Measurements from ENCODE around the gene PTK7.

The PTK7 gene

GRCh38 chr6:43127180-43127579 is 51.1 kb downstream of the PTK7 start:
- no peak overlapping the region for H3K4ac ChIP-seq (ENCODE audit: low read length)
- H3K27me3 ChIP-seq (ENCODE audit: control insufficient read depth in 3 of 3, insufficient read depth in 3 of 3, low read depth in 1 of 3, low read length in 3 of 3): no peaks in the 10 kb centered on the region
- no CpG with 5 or more reads among the region's 12 CpGs for WGBS, 2 donors (ENCODE audit: extremely low coverage in 2 of 2, insufficient read length in 2 of 2, insufficient replicate concordance in 1 of 2)
- H3K18ac ChIP-seq (ENCODE audit: low read length): peak overlapping the region; percentile 42
- no peak overlapping the region for H3K9ac ChIP-seq (ENCODE audit: low read depth, low read length, poor library complexity)
- peak overlapping the region; percentile 50 for H2AK5ac ChIP-seq (ENCODE audit: low read depth, low read length)
- H3K27ac ChIP-seq (replicated peaks; ENCODE audit: low read length): no peak overlapping the region
- H2BK5ac ChIP-seq (ENCODE audit: low read length): no peak overlapping the region
- no peak overlapping the region for H4K8ac ChIP-seq (ENCODE audit: low read depth, low read length)
- no peak overlapping the region for H2AFZ ChIP-seq (ENCODE audit: low read length)
- no peak overlapping the region for H4K91ac ChIP-seq (ENCODE audit: low read depth, low read length, poor library complexity)
- DNase-seq (ENCODE audit: low spot score): no peak
- peaks cover 5 to 14% of the 10 kb centered on the region in 2 donors for H3K4me1 ChIP-seq (ENCODE audit: control insufficient read depth in 2 of 2, insufficient read depth in 1 of 2, low read depth in 1 of 2, low read length in 2 of 2)
- no peak overlapping the region for H3K23ac ChIP-seq (ENCODE audit: low read depth, low read length, poor library complexity)
- H3K36me3 ChIP-seq (replicated peaks in 1 of 2; ENCODE audit: control insufficient read depth in 2 of 2, insufficient read depth in 2 of 2, low read length in 2 of 2): peaks cover 9 to 28% of the 10 kb centered on the region in 2 donors
- H2BK120ac ChIP-seq (ENCODE audit: low read depth, low read length): no peak overlapping the region
- no peak overlapping the region for H3K4me2 ChIP-seq (ENCODE audit: insufficient read depth, low read length, poor library complexity, severe bottlenecking)
- no peak overlapping the region for H3K14ac ChIP-seq (ENCODE audit: low read length)
- no peak overlapping the region for H2BK15ac ChIP-seq (ENCODE audit: low read length)
- peaks cover 20% of the 10 kb centered on the region for H3K79me1 ChIP-seq (ENCODE audit: low read depth, low read length)
- no peak overlapping the region for H3K4me3 ChIP-seq (ENCODE audit: low read length in 2 of 2)
- H2BK12ac ChIP-seq (ENCODE audit: low read length): no peak overlapping the region
- H3K9me3 ChIP-seq (replicated peaks in 1 of 2; ENCODE audit: control insufficient read depth in 2 of 2, insufficient read depth in 1 of 2, low read depth in 1 of 2, low read length in 2 of 2): no peaks in the 10 kb centered on the region

- Histone ChIP-seq H3K4me2 (ENCODE audit: insufficient read depth, low read length, poor library complexity, severe bottlenecking) (no peak overlapping the region), H3K36me3 (replicated peaks in 1 of 2; ENCODE audit: control insufficient read depth in 2 of 2, insufficient read depth in 2 of 2, low read length in 2 of 2) (peaks cover 15 to 35% of the 10 kb centered on the region in 2 donors), H2BK5ac (ENCODE audit: low read length) (no peak overlapping the region), H3K9ac (ENCODE audit: low read depth, low read length, poor library complexity) (no peak overlapping the region), H3K4me3 (ENCODE audit: low read length in 2 of 2) (no peak overlapping the region), H4K91ac (ENCODE audit: low read depth, low read length, poor library complexity) (no peak overlapping the region), H3K79me1 (ENCODE audit: low read depth, low read length) (peaks cover 20% of the 10 kb centered on the region), H2BK120ac (ENCODE audit: low read depth, low read length) (no peak overlapping the region), H3K14ac (ENCODE audit: low read length) (no peak overlapping the region), H3K18ac (ENCODE audit: low read length) (no peak overlapping the region), H3K27ac (replicated peaks; ENCODE audit: low read length) (no peak overlapping the region), H2AFZ (ENCODE audit: low read length) (no peak overlapping the region), H3K23ac (ENCODE audit: low read depth, low read length, poor library complexity) (no peak overlapping the region), H2AK5ac (ENCODE audit: low read depth, low read length) (no peak overlapping the region), H3K27me3 (ENCODE audit: control insufficient read depth in 3 of 3, insufficient read depth in 3 of 3, low read depth in 1 of 3, low read length in 3 of 3) (no peaks in the 10 kb centered on the region), H3K4ac (ENCODE audit: low read length) (no peak overlapping the region), H3K9me3 (replicated peaks in 1 of 2; ENCODE audit: control insufficient read depth in 2 of 2, insufficient read depth in 1 of 2, low read depth in 1 of 2, low read length in 2 of 2) (no peaks in the 10 kb centered on the region), H4K8ac (ENCODE audit: low read depth, low read length) (no peak overlapping the region), H2BK15ac (ENCODE audit: low read length) (no peak overlapping the region), H2BK12ac (ENCODE audit: low read length) (no peak overlapping the region), H3K4me1 (ENCODE audit: control insufficient read depth in 2 of 2, insufficient read depth in 1 of 2, low read depth in 1 of 2, low read length in 2 of 2) (peaks cover 5 to 12% of the 10 kb centered on the region in 2 donors)
- DNase-seq (ENCODE audit: low spot score): no peak
- no CpG with 5 or more reads among the region's 11 CpGs for WGBS, 2 donors (ENCODE audit: extremely low coverage in 2 of 2, insufficient read length in 2 of 2, insufficient replicate concordance in 1 of 2)
These were observed 51.8 kb downstream of the PTK7 start for GRCh38 chr6:43127877-43128276.

GRCh38 chr6:43128926-43129325 is 52.8 kb downstream of the PTK7 start:
- H3K9ac ChIP-seq (ENCODE audit: low read depth, low read length, poor library complexity): no peak overlapping the region
- H3K18ac ChIP-seq (ENCODE audit: low read length): peak overlapping the region; percentile 11
- peak overlapping the region; percentile 65 for H2AK5ac ChIP-seq (ENCODE audit: low read depth, low read length)
- no peak overlapping the region for H3K4ac ChIP-seq (ENCODE audit: low read length)
- peak overlapping the region; percentile 49 for H3K23ac ChIP-seq (ENCODE audit: low read depth, low read length, poor library complexity)
- no peak overlapping the region for H2AFZ ChIP-seq (ENCODE audit: low read length)
- WGBS, 2 donors (ENCODE audit: extremely low coverage in 2 of 2, insufficient read length in 2 of 2, insufficient replicate concordance in 1 of 2): no CpG with 5 or more reads among the region's 16 CpGs
- H3K27me3 ChIP-seq (ENCODE audit: control insufficient read depth in 3 of 3, insufficient read depth in 3 of 3, low read depth in 1 of 3, low read length in 3 of 3): no peaks in the 10 kb centered on the region
- no peak for DNase-seq (ENCODE audit: low spot score)
- no peak overlapping the region for H4K91ac ChIP-seq (ENCODE audit: low read depth, low read length, poor library complexity)
- no peak overlapping the region for H2BK120ac ChIP-seq (ENCODE audit: low read depth, low read length)
- H3K27ac ChIP-seq (replicated peaks; ENCODE audit: low read length): no peak overlapping the region
- H3K9me3 ChIP-seq (replicated peaks in 1 of 2; ENCODE audit: control insufficient read depth in 2 of 2, insufficient read depth in 1 of 2, low read depth in 1 of 2, low read length in 2 of 2): no peaks in the 10 kb centered on the region
- peaks cover 2 to 7% of the 10 kb centered on the region in 2 donors for H3K4me1 ChIP-seq (ENCODE audit: control insufficient read depth in 2 of 2, insufficient read depth in 1 of 2, low read depth in 1 of 2, low read length in 2 of 2)
- H2BK12ac ChIP-seq (ENCODE audit: low read length): peak overlapping the region; percentile 60
- H4K8ac ChIP-seq (ENCODE audit: low read depth, low read length): no peak overlapping the region
- H3K14ac ChIP-seq (ENCODE audit: low read length): no peak overlapping the region
- H2BK5ac ChIP-seq (ENCODE audit: low read length): no peak overlapping the region
- peaks cover 18% of the 10 kb centered on the region for H3K79me1 ChIP-seq (ENCODE audit: low read depth, low read length)
- H3K4me2 ChIP-seq (ENCODE audit: insufficient read depth, low read length, poor library complexity, severe bottlenecking): no peak overlapping the region
- H3K36me3 ChIP-seq (replicated peaks in 1 of 2; ENCODE audit: control insufficient read depth in 2 of 2, insufficient read depth in 2 of 2, low read length in 2 of 2): peaks cover 16 to 44% of the 10 kb centered on the region in 2 donors
- H3K4me3 ChIP-seq (ENCODE audit: low read length in 2 of 2): no peak overlapping the region
- H2BK15ac ChIP-seq (ENCODE audit: low read length): no peak overlapping the region

- Histone ChIP-seq H3K27ac (replicated peaks; ENCODE audit: low read length) (no peak overlapping the region), H3K18ac (ENCODE audit: low read length) (no peak overlapping the region), H3K4me3 (ENCODE audit: low read length in 2 of 2) (peak overlapping the region in 1 of 2 donors; percentile 7), H2BK120ac (ENCODE audit: low read depth, low read length) (no peak overlapping the region), H2BK5ac (ENCODE audit: low read length) (no peak overlapping the region), H3K4ac (ENCODE audit: low read length) (no peak overlapping the region), H3K9ac (ENCODE audit: low read depth, low read length, poor library complexity) (no peak overlapping the region), H3K79me1 (ENCODE audit: low read depth, low read length) (peaks cover 13% of the 10 kb centered on the region), H4K91ac (ENCODE audit: low read depth, low read length, poor library complexity) (peak overlapping the region; percentile 73), H2BK12ac (ENCODE audit: low read length) (no peak overlapping the region), H3K27me3 (ENCODE audit: control insufficient read depth in 3 of 3, insufficient read depth in 3 of 3, low read depth in 1 of 3, low read length in 3 of 3) (no peaks in the 10 kb centered on the region), H3K36me3 (replicated peaks in 1 of 2; ENCODE audit: control insufficient read depth in 2 of 2, insufficient read depth in 2 of 2, low read length in 2 of 2) (peaks cover 16 to 45% of the 10 kb centered on the region in 2 donors), H3K4me1 (ENCODE audit: control insufficient read depth in 2 of 2, insufficient read depth in 1 of 2, low read depth in 1 of 2, low read length in 2 of 2) (peaks cover 2 to 4% of the 10 kb centered on the region in 2 donors), H2BK15ac (ENCODE audit: low read length) (no peak overlapping the region), H3K23ac (ENCODE audit: low read depth, low read length, poor library complexity) (no peak overlapping the region), H3K9me3 (replicated peaks in 1 of 2; ENCODE audit: control insufficient read depth in 2 of 2, insufficient read depth in 1 of 2, low read depth in 1 of 2, low read length in 2 of 2) (no peaks in the 10 kb centered on the region), H4K8ac (ENCODE audit: low read depth, low read length) (no peak overlapping the region), H3K14ac (ENCODE audit: low read length) (peak overlapping the region; percentile 49), H2AFZ (ENCODE audit: low read length) (no peak overlapping the region), H3K4me2 (ENCODE audit: insufficient read depth, low read length, poor library complexity, severe bottlenecking) (no peak overlapping the region), H2AK5ac (ENCODE audit: low read depth, low read length) (no peak overlapping the region)
- DNase-seq (ENCODE audit: low spot score): no peak
- no CpG with 5 or more reads among the region's 15 CpGs for WGBS, 2 donors (ENCODE audit: extremely low coverage in 2 of 2, insufficient read length in 2 of 2, insufficient replicate concordance in 1 of 2)
These were observed 53.5 kb downstream of the PTK7 start for GRCh38 chr6:43129434-43130194.
